Measurements from ENCODE around the gene DDX24.

DNA sequence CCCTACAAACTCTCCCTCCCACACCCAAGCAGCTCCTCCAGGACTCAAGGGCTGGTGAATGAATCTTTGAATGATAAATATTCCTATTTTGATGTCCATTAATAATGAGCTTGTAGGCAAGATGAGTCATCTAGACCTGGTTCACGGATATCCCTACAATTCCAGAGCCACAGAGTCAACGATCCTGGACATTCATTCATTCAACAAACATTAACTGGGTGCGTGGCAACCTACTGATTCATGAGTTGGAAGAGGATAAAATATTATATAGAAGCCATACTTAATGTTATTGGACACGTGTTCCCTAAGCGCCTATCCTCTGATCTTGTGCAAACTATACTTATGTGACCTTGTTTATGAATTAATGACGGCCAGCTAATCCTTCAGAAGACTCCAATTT, 55.3 kb downstream of the DDX24 start:
- no peak for TF ChIP-seq CTCF (conservative IDR thresholded peaks at IDR 0.05)
- no peak for TF ChIP-seq EZH2 (IDR thresholded peaks at IDR 0.05; ENCODE audit: low read depth)
